Measurements from ENCODE around the gene DMRTC2. TPM values are rescaled to one million over a fixed set of nuclear protein-coding genes. Genes with fewer than 3 reads are reported as not detected.
A peak's percentile ranks its signal among the peaks of the same experiment; 100 is the strongest.

Gene DMRTC2
- total RNA-seq, 2 donors from 2014 or later, result not detected

DNA sequence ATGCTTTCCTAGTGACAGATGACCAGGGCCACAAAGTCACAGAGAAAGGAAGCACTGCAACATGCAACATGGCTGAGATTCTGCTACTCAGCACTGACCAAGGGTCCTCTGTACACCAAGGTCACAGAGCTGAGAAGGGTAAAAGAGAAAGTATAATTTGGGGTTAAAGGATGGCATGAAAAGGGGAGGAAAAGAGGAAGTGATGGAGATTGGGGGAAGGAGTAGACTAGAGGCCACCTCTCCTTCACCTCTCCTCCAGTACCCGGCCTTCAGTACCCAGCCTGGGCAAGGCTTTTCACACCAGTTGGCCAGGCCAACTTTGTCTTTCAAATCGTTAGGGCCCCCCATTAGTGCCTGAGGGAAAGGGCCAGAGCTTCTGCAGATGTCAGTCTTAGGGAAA, 8.9 kb downstream of the DMRTC2 start:
- TF ChIP-seq, protein P1, sequence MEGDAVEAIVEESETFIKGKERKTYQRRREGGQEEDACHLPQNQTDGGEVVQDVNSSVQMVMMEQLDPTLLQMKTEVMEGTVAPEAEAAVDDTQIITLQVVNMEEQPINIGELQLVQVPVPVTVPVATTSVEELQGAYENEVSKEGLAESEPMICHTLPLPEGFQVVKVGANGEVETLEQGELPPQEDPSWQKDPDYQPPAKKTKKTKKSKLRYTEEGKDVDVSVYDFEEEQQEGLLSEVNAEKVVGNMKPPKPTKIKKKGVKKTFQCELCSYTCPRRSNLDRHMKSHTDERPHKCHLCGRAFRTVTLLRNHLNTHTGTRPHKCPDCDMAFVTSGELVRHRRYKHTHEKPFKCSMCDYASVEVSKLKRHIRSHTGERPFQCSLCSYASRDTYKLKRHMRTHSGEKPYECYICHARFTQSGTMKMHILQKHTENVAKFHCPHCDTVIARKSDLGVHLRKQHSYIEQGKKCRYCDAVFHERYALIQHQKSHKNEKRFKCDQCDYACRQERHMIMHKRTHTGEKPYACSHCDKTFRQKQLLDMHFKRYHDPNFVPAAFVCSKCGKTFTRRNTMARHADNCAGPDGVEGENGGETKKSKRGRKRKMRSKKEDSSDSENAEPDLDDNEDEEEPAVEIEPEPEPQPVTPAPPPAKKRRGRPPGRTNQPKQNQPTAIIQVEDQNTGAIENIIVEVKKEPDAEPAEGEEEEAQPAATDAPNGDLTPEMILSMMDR (IDR thresholded peaks at IDR 0.05), result no peak
- Histone ChIP-seq H3K27me3 (no peaks in the 10 kb centered on the region), H3K27ac (no peak overlapping the region), H3K36me3 (no peaks in the 10 kb centered on the region), H3K4me1 (no peaks in the 10 kb centered on the region), H3K9me3 (no peaks in the 10 kb centered on the region), H3K4me3 (no peak overlapping the region)
- DNase-seq (ENCODE audit: low spot score), result no peak

DNA sequence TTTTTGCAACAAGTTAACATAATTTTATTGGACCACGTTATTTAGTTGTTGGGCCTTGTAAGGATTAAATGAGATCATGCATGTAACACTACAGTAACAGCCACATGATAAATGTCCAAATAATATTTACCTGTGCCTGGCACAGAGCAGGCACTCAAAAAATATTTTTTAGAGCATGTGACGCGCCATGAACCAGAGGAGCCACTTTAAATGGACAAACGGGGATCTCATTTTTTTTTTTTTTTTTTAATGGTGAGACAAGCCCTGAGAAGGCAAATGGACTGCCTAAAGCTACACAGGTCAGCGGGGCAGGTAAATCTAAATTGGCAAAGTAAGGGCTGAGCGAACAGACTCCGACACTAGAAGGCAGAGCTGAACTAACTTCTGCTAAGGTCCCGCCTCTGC, 14.4 kb downstream of the DMRTC2 start:
- TF ChIP-seq, protein P1 (IDR thresholded peaks at IDR 0.05), result peak in 1 of 2 donors; percentile 61
- no peak for DNase-seq (ENCODE audit: low spot score)

DNA sequence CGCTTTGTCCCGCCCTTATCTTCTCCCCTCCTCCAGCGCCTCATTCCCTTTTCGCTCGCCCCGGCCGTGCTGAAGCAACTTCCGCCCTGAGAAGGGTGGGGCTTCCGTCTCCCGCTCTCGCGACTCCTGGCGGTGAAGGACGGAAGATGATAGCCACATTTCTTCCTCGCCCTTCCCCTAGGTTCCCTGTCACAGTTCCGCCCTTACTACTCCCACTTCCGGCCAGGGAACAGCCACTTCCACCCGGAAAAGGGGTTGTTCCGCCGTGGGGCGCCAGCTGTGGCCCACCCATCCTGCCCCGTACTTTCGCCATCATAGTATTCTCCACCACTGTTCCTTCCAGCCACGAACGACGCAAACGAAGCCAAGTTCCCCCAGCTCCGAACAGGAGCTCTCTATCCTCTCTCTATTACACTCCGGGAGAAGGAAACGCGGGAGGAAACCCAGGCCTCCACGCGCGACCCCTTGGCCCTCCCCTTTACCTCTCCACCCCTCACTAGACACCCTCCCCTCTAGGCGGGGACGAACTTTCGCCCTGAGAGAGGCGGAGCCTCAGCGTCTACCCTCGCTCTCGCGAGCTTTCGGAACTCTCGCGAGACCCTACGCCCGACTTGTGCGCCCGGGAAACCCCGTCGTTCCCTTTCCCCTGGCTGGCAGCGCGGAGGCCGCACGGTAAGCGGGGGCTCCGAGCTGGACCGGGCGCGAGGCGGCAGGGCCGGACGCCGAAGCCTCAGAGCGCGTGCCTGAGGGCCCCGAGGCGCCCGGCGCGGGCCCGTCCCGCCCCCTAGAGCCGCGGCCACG, 15.0 kb downstream of the DMRTC2 start, which contains the start of gene RPS19:
TSS of gene RPS19 (plus strand) at position 638 of the 801 bp plus-strand sequence. CDS start 520 bp downstream, outside the sequence.
- Histone ChIP-seq H3K4me3 (peak within 1 kb of the TSS; percentile 83 to 87), H3K4me1 (peaks cover 0 to 34% of the 10 kb centered on the region in 2 donors), H3K9me3 (no peaks in the 10 kb centered on the region), H3K27me3 (no peaks in the 10 kb centered on the region), H3K27ac (peak within 1 kb of the TSS; percentile 93 to 98), H3K36me3 (peaks cover 38% of the 10 kb centered on the region)
- DNase-seq (ENCODE audit: low spot score), result peak; percentile 98
- TF ChIP-seq, protein P1 (IDR thresholded peaks at IDR 0.05), result peak; percentile 35 to 54

More for the DNA sequence above, 14.4 kb downstream of the DMRTC2 start:
- Histone ChIP-seq H3K36me3 (peaks cover 32% of the 10 kb centered on the region), H3K27ac (peak overlapping the region; percentile 93 to 98), H3K4me3 (peak overlapping the region; percentile 29 to 83), H3K27me3 (no peaks in the 10 kb centered on the region), H3K9me3 (no peaks in the 10 kb centered on the region), H3K4me1 (peaks cover 0 to 30% of the 10 kb centered on the region in 2 donors)

DNA sequence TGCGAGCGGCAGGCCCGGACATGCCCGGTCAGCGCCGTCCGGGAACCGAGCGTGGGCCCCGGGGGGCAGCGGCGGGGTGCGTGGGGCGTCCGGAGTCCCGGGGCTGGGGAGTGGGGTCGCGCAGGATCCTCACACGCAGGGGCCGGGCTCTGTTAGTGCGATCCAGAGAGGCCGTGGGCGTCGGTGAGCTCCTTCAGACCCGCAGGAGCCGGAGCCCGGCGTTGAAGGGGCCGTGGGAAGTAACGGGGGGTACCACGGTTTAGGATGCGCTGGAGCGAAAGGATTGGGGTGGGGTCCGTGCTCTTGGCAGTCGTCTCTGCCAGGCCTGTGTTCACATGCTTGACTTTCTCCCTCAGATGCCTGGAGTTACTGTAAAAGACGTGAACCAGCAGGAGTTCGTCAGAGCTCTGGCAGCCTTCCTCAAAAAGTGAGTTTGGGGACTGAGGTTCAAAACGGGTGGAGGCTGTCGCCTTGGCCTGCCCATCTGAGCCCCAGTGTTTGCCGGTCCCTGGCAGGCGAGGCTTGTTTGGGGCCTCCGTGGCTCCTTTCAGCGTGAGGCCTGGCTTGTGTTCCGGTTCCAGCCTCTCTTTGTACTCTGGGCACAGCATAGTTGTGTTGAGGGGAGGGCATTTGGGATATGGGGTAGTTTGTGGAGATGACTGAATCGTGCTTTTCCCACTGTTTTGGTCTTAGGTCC, 15.7 kb downstream of the DMRTC2 start:
- Histone ChIP-seq H3K4me3 (peak overlapping the region; percentile 83 to 87), H3K27me3 (no peaks in the 10 kb centered on the region), H3K27ac (peak overlapping the region; percentile 93 to 98), H3K9me3 (no peaks in the 10 kb centered on the region), H3K4me1 (peaks cover 0 to 36% of the 10 kb centered on the region in 2 donors), H3K36me3 (peaks cover 45% of the 10 kb centered on the region)
- TF ChIP-seq, protein P1 (IDR thresholded peaks at IDR 0.05), result no peak
- DNase-seq (ENCODE audit: low spot score), result no peak

DNA sequence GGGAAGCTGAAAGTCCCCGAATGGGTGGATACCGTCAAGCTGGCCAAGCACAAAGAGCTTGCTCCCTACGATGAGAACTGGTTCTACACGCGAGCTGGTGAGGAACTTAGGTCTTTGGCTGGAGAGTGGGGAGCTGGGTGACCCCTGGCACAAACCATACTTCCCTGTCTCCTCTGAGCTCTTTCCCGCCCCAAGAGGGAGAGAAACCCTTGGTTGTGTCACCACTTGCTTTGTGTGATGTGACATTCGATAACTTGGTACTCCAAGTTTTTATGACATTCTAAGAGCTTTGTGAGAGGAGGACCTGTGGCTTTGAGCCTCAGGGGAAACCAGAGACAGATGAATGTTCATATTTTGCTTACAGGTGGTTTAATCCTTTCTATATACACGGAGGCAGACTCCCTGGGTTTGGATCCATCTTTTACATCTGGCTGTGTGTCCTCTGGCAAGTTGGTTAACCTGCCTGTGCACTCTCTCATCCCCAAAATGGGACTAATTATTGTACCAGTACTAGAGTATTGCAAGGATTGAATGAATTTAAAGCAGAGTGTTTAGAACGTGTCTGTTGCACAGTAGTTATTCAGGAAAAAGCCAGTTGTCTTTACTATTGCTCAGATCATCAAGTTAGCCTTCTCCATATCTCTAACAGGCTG, 16.4 kb downstream of the DMRTC2 start:
- Histone ChIP-seq H3K4me3 (peak overlapping the region; percentile 83 to 87), H3K27me3 (no peaks in the 10 kb centered on the region), H3K4me1 (peaks cover 0 to 36% of the 10 kb centered on the region in 2 donors), H3K36me3 (peaks cover 50% of the 10 kb centered on the region), H3K27ac (peak overlapping the region in 1 of 2 donors; percentile 93), H3K9me3 (no peaks in the 10 kb centered on the region)
- no peak for DNase-seq (ENCODE audit: low spot score)
- TF ChIP-seq, protein P1 (IDR thresholded peaks at IDR 0.05), result no peak

Data from right atrium auricular region (tissue), 2 donors.